HCEC 1CT (cell line): ENCODE data around the gene DDX49.
A peak's percentile ranks its signal among the peaks of the same experiment; 100 is the strongest.
"Not testable (repeated sequence)": the region's sequence is repeated elsewhere in the genome, so short reads cannot be mapped to it uniquely, and the experiment has no call there.

Experiments used
- DNase-seq: peaks from one replicate; pipeline ENCODE4 v3.0.0-alpha.2; 2017

Gene DDX49

DNA sequence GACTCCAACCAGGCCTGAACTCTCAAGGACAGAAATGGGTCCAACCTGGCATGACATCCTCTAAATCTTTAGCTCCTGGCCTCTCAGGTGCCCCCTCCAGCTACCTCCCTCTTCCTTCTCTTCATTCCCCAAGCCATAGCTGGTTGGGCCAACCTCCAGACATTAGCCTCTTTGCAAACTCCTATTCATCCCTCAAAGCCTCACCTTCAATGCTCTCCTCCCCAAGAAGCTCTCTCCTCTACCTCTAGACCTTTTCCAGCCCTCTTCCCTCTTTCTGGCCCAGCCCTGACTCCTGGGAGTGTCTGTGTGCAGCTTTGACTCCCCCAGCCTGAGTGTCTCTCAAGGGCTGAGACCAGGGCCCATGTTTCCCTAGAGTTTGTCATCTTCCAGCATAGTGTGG, 26.8 kb downstream of the DDX49 start:
- DNase-seq: no peak

DNA sequence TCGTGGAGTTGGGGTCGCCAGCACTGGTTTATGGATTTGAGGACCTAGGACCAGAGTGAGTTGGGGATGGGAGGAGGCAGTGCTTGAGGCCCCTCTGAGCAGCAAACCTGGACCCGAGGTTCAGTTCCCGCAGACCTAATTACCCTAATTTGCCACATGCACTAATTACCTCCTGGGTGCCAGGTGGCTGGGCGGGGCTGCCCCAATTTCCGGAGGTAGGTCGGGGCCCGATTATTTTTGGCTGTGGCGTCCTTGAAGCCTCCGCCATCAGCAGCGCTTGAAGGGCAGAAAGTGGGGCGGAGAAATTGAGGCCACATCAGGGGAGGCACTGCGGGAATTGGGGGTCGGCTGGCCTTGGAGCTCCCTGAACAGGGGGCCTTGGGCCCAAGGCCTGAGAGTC, 27.4 kb downstream of the DDX49 start:
- DNase-seq: no peak

DNA sequence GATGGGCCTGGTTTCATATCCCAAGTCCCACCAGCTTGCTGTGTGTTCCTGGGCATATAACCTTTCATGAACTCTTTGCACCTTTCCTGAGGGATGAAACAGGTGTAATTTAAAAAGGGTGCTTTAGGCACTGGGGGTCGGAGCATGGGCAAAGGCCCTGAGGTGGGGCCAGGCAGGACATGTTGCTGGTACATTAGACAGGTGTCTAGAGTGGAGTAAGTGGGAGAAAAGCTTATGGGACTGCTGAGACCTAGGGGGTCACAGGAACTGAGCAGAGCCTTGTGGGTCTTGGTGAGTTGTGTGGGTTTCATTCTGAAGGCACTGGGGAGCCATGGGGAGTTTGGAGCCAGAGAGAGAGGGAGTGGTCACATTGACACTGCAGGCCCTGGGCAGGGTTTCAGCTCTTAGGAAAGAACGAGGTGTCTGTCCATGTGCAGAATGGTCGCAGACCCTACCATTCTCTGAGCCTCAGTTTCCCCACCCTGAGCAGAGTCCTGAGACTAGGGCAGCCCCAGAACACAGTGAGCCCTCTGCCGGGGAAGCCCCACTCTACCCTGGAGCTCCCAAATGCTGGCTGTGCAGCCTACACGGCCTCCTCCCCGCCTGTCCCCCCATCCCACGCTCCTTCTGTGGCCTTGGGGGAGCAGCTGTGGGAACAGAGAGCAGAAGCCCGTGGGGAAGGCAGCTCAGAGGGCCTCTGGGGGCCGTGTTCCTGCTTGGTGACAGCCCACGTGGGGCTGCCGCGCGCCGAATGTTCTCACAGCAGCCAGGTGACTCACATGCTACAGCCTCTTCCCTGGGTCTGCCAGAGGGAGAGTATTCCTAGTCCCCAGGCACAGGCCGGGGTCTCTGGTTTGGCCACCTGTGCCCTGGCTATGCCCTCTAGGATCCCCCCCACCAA, 28.8 kb downstream of the DDX49 start:
- no peak for DNase-seq

GRCh38 chr19:18948976-18949356, 29.5 kb downstream of the DDX49 start:
- DNase-seq: no peak

DNA sequence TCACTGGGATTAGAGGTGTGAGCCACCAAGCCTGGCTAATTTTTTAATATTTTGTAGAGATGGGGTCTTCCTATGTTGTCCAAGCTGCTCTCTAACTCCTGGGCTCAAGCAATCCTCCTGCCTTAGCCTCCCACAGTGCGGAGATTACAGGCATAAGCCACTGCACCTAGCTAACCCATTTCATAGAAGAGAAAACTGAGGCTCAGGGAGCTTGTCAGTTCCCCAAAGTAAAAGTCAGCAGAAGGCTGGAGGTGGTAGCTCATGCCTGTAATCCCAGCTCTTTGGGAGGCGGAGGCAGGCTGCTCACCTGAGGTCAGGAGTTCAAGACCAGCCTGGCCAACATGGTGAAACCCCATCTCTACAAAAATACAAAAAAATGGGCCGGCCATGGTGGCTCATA, 30.3 kb downstream of the DDX49 start:
- no peak for DNase-seq

DNA sequence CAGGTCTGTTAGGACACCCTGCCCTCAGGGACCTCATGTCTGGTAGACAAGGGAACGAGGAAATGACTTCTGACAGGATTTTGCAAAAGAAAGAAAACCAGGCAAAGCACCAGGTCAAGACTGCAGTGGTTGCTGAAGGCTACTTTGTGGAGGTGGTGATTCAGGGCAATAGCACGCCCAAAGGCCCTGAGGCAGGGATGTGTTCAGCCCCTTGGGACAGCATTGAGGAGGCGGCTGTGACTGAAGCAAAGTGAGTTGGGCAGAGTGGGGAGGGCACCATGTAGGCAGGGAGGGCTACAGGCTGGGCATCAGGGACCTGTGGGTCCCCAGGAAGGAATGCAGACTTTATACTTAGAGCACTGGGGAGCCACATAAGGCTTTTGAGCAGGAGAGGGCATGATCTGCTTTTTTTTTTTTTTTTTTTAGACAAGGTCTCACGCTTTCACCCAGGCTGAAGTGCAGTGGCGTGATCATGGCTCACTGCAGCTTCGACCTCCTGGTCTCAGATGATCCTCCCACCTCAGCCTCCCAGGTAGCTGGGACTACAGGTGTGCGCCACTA, 32.3 kb downstream of the DDX49 start:
- peak; percentile 19 for DNase-seq

DNA sequence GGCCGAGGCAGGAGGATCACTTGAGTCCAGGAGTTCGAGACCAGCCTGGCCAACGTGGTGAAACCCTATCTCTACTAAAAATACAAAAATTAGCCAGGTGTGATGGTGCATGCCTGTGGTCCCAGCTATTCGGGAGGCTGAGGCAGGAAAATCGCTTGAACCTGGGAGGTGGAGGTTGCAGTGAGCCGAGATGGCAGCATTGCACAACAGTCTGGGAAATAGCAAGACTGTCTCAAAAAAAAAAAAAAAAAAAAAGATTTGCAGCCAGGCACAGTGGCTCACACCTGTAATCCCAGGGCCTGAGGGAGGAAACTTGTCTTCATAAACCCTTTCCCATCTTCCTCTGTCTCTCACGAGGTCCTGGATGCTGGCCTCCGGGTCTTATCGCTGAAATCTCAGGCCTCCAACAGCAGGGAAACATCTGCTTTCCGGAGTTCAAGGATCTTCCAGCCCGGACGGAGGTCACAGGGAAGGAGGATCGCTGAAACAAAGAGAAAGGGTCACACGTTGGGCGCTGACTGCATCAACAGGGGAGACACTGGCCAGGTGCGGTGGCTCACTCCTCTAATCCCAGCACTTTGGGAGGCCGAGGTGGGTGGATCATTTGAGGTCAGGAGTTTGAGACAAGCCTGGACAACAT, 33.0 kb downstream of the DDX49 start:
- DNase-seq: not testable (repeated sequence)

GRCh38 chr19:18954094-18954493, 34.6 kb downstream of the DDX49 start:
- DNase-seq: no peak

GRCh38 chr19:18955042-18955441, 35.5 kb downstream of the DDX49 start:
- DNase-seq: no peak

- DNase-seq: no peak
Measured at GRCh38 chr19:18960370-18960769, 40.9 kb downstream of the DDX49 start.

DNA sequence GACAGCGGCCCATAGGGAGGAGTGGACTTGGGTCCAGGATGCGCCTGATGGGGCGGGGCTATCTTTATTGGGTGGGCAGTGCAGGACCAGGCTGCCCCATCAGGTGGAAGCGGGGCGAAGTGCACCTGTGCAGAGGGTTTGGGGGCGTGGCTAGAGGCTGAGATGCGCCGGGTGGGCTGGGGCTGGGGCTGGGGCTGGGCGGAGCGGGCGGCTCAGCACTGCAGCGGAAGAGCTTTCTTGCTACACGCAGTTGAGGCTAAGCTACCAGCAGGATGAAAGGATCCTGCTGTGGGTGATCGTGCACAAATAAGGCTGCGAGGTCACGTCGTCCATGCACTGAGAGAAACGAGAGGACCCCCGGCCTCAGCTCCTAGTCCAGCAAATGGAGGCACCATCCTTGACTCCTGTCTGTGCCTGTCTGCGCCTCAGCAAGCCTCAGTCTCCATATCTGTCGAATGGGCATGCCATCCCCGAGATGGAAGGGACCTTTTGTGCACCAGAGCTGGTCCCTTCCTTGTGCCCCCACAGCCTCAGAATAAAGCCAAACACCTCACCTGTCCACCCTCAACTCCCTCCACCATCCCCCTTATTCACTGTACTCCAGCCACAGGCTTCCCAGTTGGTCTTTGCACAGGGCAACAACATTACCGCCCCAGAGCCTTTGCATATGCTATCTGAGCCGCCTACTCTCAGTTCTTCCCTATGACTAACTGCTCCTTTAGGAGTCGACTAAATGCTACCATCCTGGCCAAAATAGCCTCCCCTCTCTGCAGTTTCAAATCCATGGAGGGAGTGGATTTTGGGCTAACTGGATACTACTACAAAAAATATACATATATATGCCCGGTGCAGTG, 42.5 kb downstream of the DDX49 start:
- no peak for DNase-seq

GRCh38 chr19:18964121-18964520, 44.6 kb downstream of the DDX49 start:
- no peak for DNase-seq

GRCh38 chr19:18966307-18966706, 46.8 kb downstream of the DDX49 start:
- no peak for DNase-seq

DNA sequence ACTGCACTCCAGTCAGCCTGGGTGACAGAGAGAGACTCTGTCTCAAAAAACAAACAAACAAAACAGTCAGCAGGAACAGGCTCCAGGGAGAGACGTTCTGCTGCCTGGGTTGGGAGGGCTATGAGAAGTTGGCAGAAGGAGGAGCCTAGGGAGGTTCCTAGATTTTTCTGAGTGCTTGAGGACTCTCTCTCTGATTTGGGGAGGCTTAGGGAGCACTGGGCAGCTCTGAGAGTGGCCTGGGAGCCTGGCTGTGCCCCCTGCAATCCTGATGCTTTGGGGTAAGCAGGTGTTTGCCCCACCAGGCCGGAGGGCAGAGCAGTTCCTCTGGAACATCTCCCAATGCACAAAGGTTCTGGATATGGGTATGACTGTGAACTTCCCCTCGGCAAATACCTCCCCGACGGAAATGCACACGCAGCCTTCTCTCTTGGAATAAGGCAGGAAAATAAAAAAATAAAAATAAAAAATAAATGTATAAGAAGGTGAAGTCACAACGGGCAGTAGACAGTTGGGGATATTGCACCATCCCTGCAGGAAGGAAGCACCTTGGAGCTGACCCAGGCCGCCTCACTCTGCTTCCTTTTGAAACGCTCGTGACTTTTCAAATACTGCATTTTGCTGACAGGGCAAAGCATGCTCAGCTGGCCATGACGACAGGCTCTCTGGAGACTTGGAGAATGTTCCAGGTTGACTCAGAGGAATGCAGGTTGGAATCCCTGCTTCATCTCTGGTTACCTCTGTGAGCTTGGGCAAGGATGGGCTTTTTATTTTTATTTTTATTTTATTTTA, 48.0 kb downstream of the DDX49 start:
- no peak for DNase-seq

DNA sequence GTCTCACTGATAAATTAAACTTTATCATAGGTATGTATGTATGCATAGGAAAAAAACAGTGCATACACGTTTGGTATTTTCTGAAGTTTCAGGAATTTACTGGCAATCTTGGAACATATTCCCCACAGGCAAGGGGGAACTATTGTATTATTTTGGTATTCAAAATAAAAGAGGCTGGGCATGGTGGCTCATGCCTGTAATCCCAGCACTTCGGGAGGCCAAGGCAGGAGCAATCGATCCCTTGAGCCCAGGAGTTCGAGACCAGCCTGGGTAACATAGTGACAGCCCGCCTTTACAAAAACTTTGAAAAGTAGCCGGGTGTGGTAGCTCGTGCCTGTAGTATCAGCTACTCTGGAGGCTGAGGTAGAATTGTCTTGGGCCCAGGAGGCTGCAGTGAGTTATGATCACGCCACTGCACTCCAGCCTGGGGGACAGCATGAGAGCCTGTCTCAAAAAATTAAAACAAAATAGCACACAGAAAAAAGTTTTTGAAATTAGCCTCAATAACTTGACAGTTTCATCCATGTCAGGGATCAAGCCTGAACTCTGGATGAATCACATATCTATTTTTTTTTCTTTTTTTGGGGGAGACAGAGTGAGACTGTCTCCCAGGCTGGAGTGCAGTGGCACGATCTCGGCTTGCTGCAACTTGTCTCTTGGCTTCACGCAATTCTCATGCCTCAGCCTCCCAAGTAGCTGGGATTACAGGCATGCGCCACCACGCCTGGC, 50.6 kb downstream of the DDX49 start:
- DNase-seq: no peak

DNA sequence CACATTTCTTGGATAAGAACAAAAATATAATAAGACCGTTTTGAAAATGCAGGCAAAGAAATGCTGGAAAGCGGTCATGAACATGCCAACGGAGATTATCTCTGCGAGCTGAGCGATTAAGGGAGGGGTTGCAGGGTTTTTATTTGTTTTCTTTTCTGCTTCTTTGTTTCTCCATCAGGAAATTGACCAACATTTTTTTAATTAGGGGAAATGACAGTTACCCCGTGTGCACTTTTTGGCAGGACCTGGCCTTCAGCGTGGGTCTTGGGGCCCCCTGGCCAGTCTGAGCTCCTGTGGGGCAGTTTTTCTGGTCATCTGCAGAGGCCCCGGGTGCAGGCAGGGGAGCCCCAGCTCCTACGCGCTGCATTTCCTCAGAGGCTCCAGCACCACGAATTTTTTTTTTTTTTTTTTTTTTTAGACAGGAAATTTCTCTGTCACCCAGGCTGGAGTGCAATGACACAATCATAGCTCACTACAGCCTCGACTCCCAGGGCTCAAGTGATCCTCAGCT, 52.8 kb downstream of the DDX49 start:
- peak; percentile 32 for DNase-seq

GRCh38 chr19:18972851-18973250, 53.3 kb downstream of the DDX49 start:
- DNase-seq: no peak

GRCh38 chr19:18975011-18975410, 55.5 kb downstream of the DDX49 start:
- peak; percentile 29 for DNase-seq

DNA sequence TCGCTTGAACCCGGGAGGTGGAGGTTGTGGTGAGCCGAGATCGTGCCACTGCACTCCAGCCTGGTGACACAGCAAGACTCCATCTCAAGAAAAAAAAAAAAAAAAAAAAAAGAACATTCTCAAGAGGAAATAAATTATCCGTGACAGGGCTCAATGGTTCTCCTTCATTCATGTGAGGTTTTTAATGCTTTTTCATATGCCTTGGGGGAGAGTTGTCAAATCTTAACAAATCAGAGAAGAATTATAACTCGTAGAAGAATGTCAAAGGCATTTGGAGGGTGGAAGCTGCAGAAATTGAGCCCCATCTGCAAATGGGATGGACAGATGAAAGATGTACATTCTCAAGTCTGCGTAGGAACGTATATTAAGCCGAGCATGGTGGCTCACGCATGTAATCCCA, 56.4 kb downstream of the DDX49 start:
- no peak for DNase-seq
